ENCODE measurements around the gene PFKM. TPM values are rescaled to one million over a fixed set of nuclear protein-coding genes. Genes with fewer than 3 reads are reported as not detected.

PFKM gene
- total RNA-seq = 624 TPM

- DNase-seq = peak; percentile 95
These were observed at the start of gene PFKM for GRCh38 chr12:48119078-48119833. Gene PFKM (plus strand): TSS chr12:48119364. CDS start chr12:48122775, 3,411 bp downstream.

GRCh38 chr12:48070033-48070432, 49.1 kb upstream of the PFKM start:
- no peak for DNase-seq

- no peak for DNase-seq
These were observed 48.4 kb upstream of the PFKM start for GRCh38 chr12:48070731-48071130.

- DNase-seq = no peak
These were observed 47.4 kb upstream of the PFKM start for GRCh38 chr12:48071808-48072207.

GRCh38 chr12:48072266-48072665, 46.9 kb upstream of the PFKM start:
- no peak for DNase-seq

- no peak for DNase-seq
These were observed 44.9 kb upstream of the PFKM start for GRCh38 chr12:48074266-48074665.

- DNase-seq = no peak
These were observed 43.3 kb upstream of the PFKM start for GRCh38 chr12:48075832-48076231.

- DNase-seq = no peak
These were observed 42.1 kb upstream of the PFKM start for GRCh38 chr12:48077111-48077510.

- DNase-seq = no peak
These were observed 40.3 kb upstream of the PFKM start for GRCh38 chr12:48078901-48079300.

- no peak for DNase-seq
These were observed 38.9 kb upstream of the PFKM start for GRCh38 chr12:48080285-48080684.

- no peak for DNase-seq
These were observed 38.3 kb upstream of the PFKM start for GRCh38 chr12:48080821-48081220.

GRCh38 chr12:48084066-48084465, 35.1 kb upstream of the PFKM start:
- DNase-seq = peak; percentile 33

- DNase-seq = no peak
These were observed 34.2 kb upstream of the PFKM start for GRCh38 chr12:48084841-48085460.

GRCh38 chr12:48086327-48086726, 32.8 kb upstream of the PFKM start:
- no peak for DNase-seq

GRCh38 chr12:48092611-48093010, 26.6 kb upstream of the PFKM start:
- DNase-seq = no peak

- DNase-seq = no peak
These were observed 14.6 kb upstream of the PFKM start for GRCh38 chr12:48104531-48104930.

- no peak for DNase-seq
These were observed 13.8 kb upstream of the PFKM start for GRCh38 chr12:48105321-48105866.

- peak; percentile 93 for DNase-seq
These were observed 13.1 kb upstream of the PFKM start, which contains the start of gene SENP1 for GRCh38 chr12:48105867-48106680. Gene SENP1 (minus strand): TSS chr12:48106079. CDS start chr12:48101472, 4,607 bp downstream.

GRCh38 chr12:48106681-48107613, 12.2 kb upstream of the PFKM start:
- DNase-seq = no peak

- no peak for DNase-seq
These were observed 9.7 kb upstream of the PFKM start for GRCh38 chr12:48109424-48109823.

- DNase-seq = no peak
These were observed 8.4 kb upstream of the PFKM start for GRCh38 chr12:48110691-48111311.

Measured in tongue (tissue), 2 donors.